Endothelial cell of umbilical vein (primary cell): ENCODE measurements around the gene ZNF816. TPM values are rescaled to one million over a fixed set of nuclear protein-coding genes. Genes with fewer than 3 reads are reported as not detected.

Experiments used
- BruUV-seq: library from RNA; stranded (reverse); fragments of 400-500 nt; replicated peaks from 2 replicates; lab custom pipeline; 2021; lab: Mats Ljungman, UMichigan
- CTCF ChIA-PET: fragments of 300-600, 350-600 bp; sonication (Branson Sonifier 250); formaldehyde crosslinking; loops from one replicate; lab custom pipeline; 2021; ENCODE audit warnings: antibody characterized with exemption, inconsistent platforms; lab: Charles Lee
- POLR2A ChIA-PET: fragments of 300-600, 350-600 bp; sonication (Branson Sonifier 250); formaldehyde crosslinking; loops from one replicate; lab custom pipeline; 2021; ENCODE audit warnings: antibody characterized with exemption, inconsistent platforms; lab: Charles Lee
- DNase-seq: peaks from one replicate; pipeline ENCODE4 v3.0.0-alpha.2; 2011; ENCODE audit warnings: low read depth, low spot score
- FAIRE-seq: peaks from 2 replicates; lab custom pipeline; 2011; peaks lifted over from hg19 to GRCh38; lab: Jason Lieb, UNC
- H2AFZ ChIP-seq: 2 replicates; pipeline ENCODE4 v1.6.0; 2012; ENCODE audit warnings: low read depth, low read length, control low read depth, inconsistent platforms
- H3K27ac ChIP-seq: 2 replicates; pipeline ENCODE4 v1.5.1; 2011; ENCODE audit warnings: low read depth, mild to moderate bottlenecking, control low read depth, low read length, moderate library complexity; ENCODE audit not compliant: insufficient read depth
- H3K27me3 ChIP-seq, 2 experiments: 2 replicates each; pipeline versions ENCODE4 v1.6.0 to v1.6.1; 2011; ENCODE audit warnings: low read length in 2 of 2, mixed read lengths in 1 of 2; ENCODE audit not compliant: control insufficient read depth in 2 of 2, insufficient read depth in 2 of 2
- H3K36me3 ChIP-seq, 2 experiments: 2 replicates in 1 of 2; 3 replicates in 1 of 2; pipeline ENCODE4 v1.5.1; 2011; ENCODE audit warnings: low read length in 2 of 2, mild to moderate bottlenecking in 1 of 2, moderate library complexity in 1 of 2; ENCODE audit not compliant: control insufficient read depth in 2 of 2, insufficient read depth in 2 of 2; ENCODE audit errors: extremely low read depth in 1 of 2
- H3K4me1 ChIP-seq: 3 replicates; pipeline ENCODE4 v1.5.1; 2011; ENCODE audit warnings: mild to moderate bottlenecking, low read length; ENCODE audit not compliant: control insufficient read depth, insufficient read depth; ENCODE audit errors: extremely low read depth
- H3K4me2 ChIP-seq: 2 replicates; pipeline ENCODE4 v1.6.1; 2011; ENCODE audit warnings: low read length, control low read depth, mixed read lengths; ENCODE audit not compliant: insufficient read depth
- H3K4me3 ChIP-seq, 3 experiments: fragments of 200-600 bp in 1 of 3; sonication (generic), shearing (Covaris generic) in 1 of 3; replicated peaks in 1 of 3; 2 replicates each; pipeline ENCODE4 v1.5.1; 2011 to 2016; ENCODE audit warnings: control low read depth in 3 of 3, low read length in 3 of 3, mild to moderate bottlenecking in 2 of 3, inconsistent platforms in 1 of 3, low read depth in 1 of 3, moderate library complexity in 1 of 3; ENCODE audit not compliant: insufficient read depth in 1 of 3
- H3K79me2 ChIP-seq: 2 replicates; pipeline ENCODE4 v1.6.0; 2012; ENCODE audit warnings: low read length, inconsistent platforms; ENCODE audit not compliant: control insufficient read depth, insufficient read depth
- H3K9ac ChIP-seq: replicated peaks from 2 replicates; pipeline ENCODE3; 2011; ENCODE audit warnings: low read length, control low read depth; ENCODE audit not compliant: insufficient read depth; ENCODE audit errors: extremely low read depth
- H3K9me1 ChIP-seq: replicated peaks from 3 replicates; pipeline ENCODE4 v1.6.0; 2011; ENCODE audit warnings: mild to moderate bottlenecking, low read length; ENCODE audit not compliant: control insufficient read depth, insufficient read depth; ENCODE audit errors: extremely low read depth
- H3K9me3 ChIP-seq: replicated peaks from 2 replicates; pipeline ENCODE4 v1.5.1; 2012; ENCODE audit warnings: low read length, inconsistent platforms; ENCODE audit not compliant: control insufficient read depth, insufficient read depth
- H4K20me1 ChIP-seq: replicated peaks from 2 replicates; pipeline ENCODE3; 2011; ENCODE audit warnings: mild to moderate bottlenecking, low read length; ENCODE audit not compliant: control insufficient read depth, insufficient read depth; ENCODE audit errors: extremely low read depth
- EZH2 ChIP-seq: IDR thresholded peaks from 2 replicates; pipeline ENCODE4 v1.6.1; 2012; ENCODE audit warnings: borderline replicate concordance, low read depth, mild to moderate bottlenecking, moderate library complexity, low read length, inconsistent platforms; ENCODE audit not compliant: severe bottlenecking
- FOS ChIP-seq: IDR thresholded peaks from 2 replicates; pipeline ENCODE4 v1.6.1; 2011; ENCODE audit warnings: mild to moderate bottlenecking, low read length, moderate library complexity, borderline replicate concordance; ENCODE audit not compliant: insufficient read depth
- GATA2 ChIP-seq: IDR thresholded peaks from 2 replicates; pipeline ENCODE4 v1.7.0; 2011; ENCODE audit warnings: low read depth, mild to moderate bottlenecking, moderate library complexity, mixed read lengths, low read length; ENCODE audit not compliant: insufficient read length, insufficient read depth
- JUN ChIP-seq: IDR thresholded peaks from 2 replicates; pipeline ENCODE4 v1.6.1; 2011; ENCODE audit warnings: borderline replicate concordance, low read depth; ENCODE audit not compliant: insufficient read length, insufficient read depth
- MYC ChIP-seq: IDR thresholded peaks from one replicate; pipeline ENCODE4 v1.6.1; 2011; ENCODE audit warnings: mild to moderate bottlenecking, low read depth, low read length
- POLR2A ChIP-seq: IDR thresholded peaks from 2 replicates; pipeline ENCODE4 v1.6.1; 2012; ENCODE audit warnings: low read depth, mild to moderate bottlenecking, control low read depth, low read length
- POLR2AphosphoS5 ChIP-seq: IDR thresholded peaks from 2 replicates; pipeline ENCODE4 v1.6.1; 2012; ENCODE audit warnings: low read depth, mild to moderate bottlenecking, control low read depth, low read length, moderate library complexity; ENCODE audit not compliant: insufficient read depth
- dilution Hi-C: fragments of 300-500 bp; cut with MboI; formaldehyde crosslinking; loops from one replicate; pipeline ENCODE4 v1.15.0; 2019; ENCODE audit warnings: low sequenced_read_pairs; ENCODE audit not compliant: extremely low pct_ligation_motif_present
- intact Hi-C: fragments of 100-400 bp; cut with micrococcal nuclease; formaldehyde crosslinking; loops from one replicate; pipeline ENCODE4 v1.10.0; 2022
- polyA plus RNA-seq, 4 experiments: library from polyadenylated mRNA; depleted of rRNA in 3 of 4; stranded (reverse) in 3 of 4; unstranded in 1 of 4; fragments of >200 nt; gene quantifications; 2 replicates each; pipeline versions ENCODE4 v1.2.1 to v1.2.3, GENCODE V29; 2011 to 2012; ENCODE audit warnings: missing spikeins in 1 of 4
- total RNA-seq: library from RNA; stranded (reverse); gene quantifications from 2 replicates; pipeline ENCODE4 v1.2.3, GENCODE V29; 2021
- TF ChIP-seq, protein P1 (sequence below): IDR thresholded peaks from 2 replicates; pipeline ENCODE4 v1.6.1; 2011; ENCODE audit not compliant: insufficient read depth, insufficient read length
- TF ChIP-seq, protein P2 (sequence below), 2 donors: IDR thresholded peaks; 1 replicate in 1 of 2; 2 replicates in 1 of 2; pipeline ENCODE4 v1.5.1; 2011; ENCODE audit warnings: low read length in 2 of 2, mild to moderate bottlenecking in 2 of 2, moderate library complexity in 2 of 2, control low read depth in 1 of 2, inconsistent platforms in 1 of 2, low read depth in 1 of 2; ENCODE audit not compliant: insufficient read depth in 1 of 2; ENCODE audit errors: extremely low read depth in 1 of 2

The ZNF816 gene
- total and polyA plus RNA-seq, 2 donors (not counting 3 experiments of a cell fraction or from before 2014, with no cell fraction given), result 1.8 to 4.9 TPM

- H3K9ac ChIP-seq, result peak overlapping the region; percentile 84
- CTCF ChIA-PET, result no interaction called here
- H3K4me2 ChIP-seq, result peak overlapping the region; percentile 95
- dilution Hi-C loops, result no loop called here
- no peaks in the 10 kb centered on the region for H3K27me3 ChIP-seq
- peak overlapping the region; percentile 76 to 94 (median 87) for H3K4me3 ChIP-seq
- POLR2A ChIA-PET, result no interaction called here
- no TSS peak for BruUV-seq
- peak overlapping the region; percentile 83 for H2AFZ ChIP-seq
- H3K4me1 ChIP-seq, result no peaks in the 10 kb centered on the region
- no peaks in the 10 kb centered on the region for H3K36me3 ChIP-seq
- DNase-seq (peak; percentile 85), FAIRE-seq (peak; percentile 89)
- no peaks in the 10 kb centered on the region for H3K9me1 ChIP-seq
- intact Hi-C loops, result loop anchor here (1.0 to 5.0 kb wide), 6 partner anchors 19 to 145 kb away; partner anchors contain the start of genes ZNF320, ZNF468, ZNF816 and ZNF888
- H4K20me1 ChIP-seq, result no peaks in the 10 kb centered on the region
- H3K79me2 ChIP-seq, result no peaks in the 10 kb centered on the region
- H3K27ac ChIP-seq, result peak overlapping the region; percentile 65
- no peaks in the 10 kb centered on the region for H3K9me3 ChIP-seq
- TF ChIP-seq POLR2A, result peak; percentile 60
- peak; percentile 66 for TF ChIP-seq POLR2AphosphoS5
- TF ChIP-seq JUN, result no peak
Measured at GRCh38 chr19:52942386-52943133, 20.1 kb downstream of the ZNF816 start.

GRCh38 chr19:52941941-52942385 lies 20.7 kb downstream of the ZNF816 start:
- intact Hi-C loops, result loop anchor here (1.0 to 5.0 kb wide), 6 partner anchors 19 to 145 kb away; partner anchors contain the start of genes ZNF320, ZNF468, ZNF816 and ZNF888
- no peak for TF ChIP-seq MYC
- no peak for TF ChIP-seq JUN
- TF ChIP-seq, protein P1, sequence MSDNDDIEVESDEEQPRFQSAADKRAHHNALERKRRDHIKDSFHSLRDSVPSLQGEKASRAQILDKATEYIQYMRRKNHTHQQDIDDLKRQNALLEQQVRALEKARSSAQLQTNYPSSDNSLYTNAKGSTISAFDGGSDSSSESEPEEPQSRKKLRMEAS, result no peak
- TF ChIP-seq EZH2, result no peak
- no peak for TF ChIP-seq FOS
- TF ChIP-seq GATA2, result no peak
- TF ChIP-seq POLR2A, result no peak
- TF ChIP-seq, protein P2, sequence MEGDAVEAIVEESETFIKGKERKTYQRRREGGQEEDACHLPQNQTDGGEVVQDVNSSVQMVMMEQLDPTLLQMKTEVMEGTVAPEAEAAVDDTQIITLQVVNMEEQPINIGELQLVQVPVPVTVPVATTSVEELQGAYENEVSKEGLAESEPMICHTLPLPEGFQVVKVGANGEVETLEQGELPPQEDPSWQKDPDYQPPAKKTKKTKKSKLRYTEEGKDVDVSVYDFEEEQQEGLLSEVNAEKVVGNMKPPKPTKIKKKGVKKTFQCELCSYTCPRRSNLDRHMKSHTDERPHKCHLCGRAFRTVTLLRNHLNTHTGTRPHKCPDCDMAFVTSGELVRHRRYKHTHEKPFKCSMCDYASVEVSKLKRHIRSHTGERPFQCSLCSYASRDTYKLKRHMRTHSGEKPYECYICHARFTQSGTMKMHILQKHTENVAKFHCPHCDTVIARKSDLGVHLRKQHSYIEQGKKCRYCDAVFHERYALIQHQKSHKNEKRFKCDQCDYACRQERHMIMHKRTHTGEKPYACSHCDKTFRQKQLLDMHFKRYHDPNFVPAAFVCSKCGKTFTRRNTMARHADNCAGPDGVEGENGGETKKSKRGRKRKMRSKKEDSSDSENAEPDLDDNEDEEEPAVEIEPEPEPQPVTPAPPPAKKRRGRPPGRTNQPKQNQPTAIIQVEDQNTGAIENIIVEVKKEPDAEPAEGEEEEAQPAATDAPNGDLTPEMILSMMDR (IDR thresholded peaks at IDR 0.05; ENCODE audit: extremely low read depth in 1 of 2, insufficient read depth in 1 of 2, low read depth in 1 of 2, low read length in 2 of 2), result no peak
- TF ChIP-seq POLR2AphosphoS5, result no peak
- POLR2A ChIA-PET, result no interaction called here
- Histone ChIP-seq H3K79me2 (no peaks in the 10 kb centered on the region), H4K20me1 (no peaks in the 10 kb centered on the region), H3K36me3 (no peaks in the 10 kb centered on the region), H3K9me3 (no peaks in the 10 kb centered on the region), H3K4me3 (peak overlapping the region; percentile 76 to 94 (median 87)), H3K27me3 (no peaks in the 10 kb centered on the region), H3K9ac (peak overlapping the region; percentile 84), H3K27ac (peak overlapping the region; percentile 65), H3K4me2 (peak overlapping the region; percentile 95), H3K4me1 (no peaks in the 10 kb centered on the region), H2AFZ (peak overlapping the region; percentile 83), H3K9me1 (no peaks in the 10 kb centered on the region)
- TSS peak; percentile 96 for BruUV-seq
- CTCF ChIA-PET, result no interaction called here
- peak; percentile 56 for DNase-seq
- dilution Hi-C loops, result no loop called here
- no peak for FAIRE-seq
